Measurements from ENCODE around the gene PCDHGA5.
A peak's percentile ranks its signal among the peaks of the same experiment; 100 is the strongest.
"Not testable (repeated sequence)": the region's sequence is repeated elsewhere in the genome, so short reads cannot be mapped to it uniquely, and the experiment has no call there.

Gene PCDHGA5

DNA sequence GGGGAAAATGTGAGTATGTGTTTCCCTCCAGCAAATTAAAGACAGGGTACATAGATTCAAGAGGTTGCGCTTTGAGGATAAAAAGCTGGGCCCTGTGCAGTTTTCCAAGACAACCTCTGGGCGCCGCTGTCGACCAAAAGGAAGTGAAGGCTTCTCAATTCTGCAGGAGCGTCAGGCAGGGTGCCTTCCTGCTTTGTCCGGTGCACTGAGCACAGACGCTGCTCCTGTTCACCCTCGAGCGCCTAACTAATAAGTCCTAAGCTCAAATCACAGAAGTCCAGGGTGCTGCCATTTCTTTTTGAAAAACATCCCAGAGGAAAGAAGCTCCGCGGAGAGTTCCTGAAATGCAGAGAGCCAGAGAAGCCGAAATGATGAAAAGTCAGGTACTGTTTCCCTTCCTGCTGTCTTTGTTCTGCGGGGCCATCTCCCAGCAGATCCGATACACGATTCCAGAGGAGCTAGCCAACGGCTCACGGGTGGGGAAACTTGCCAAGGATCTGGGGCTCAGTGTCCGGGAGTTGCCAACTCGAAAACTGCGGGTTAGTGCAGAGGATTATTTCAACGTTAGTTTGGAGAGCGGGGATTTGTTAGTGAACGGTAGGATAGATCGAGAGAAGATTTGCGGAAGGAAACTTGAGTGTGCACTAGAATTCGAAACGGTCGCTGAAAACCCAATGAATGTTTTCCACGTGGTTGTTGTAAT, 13.9 kb upstream of the PCDHGA5 start, which contains the start of gene PCDHGB1:
TSS of gene PCDHGB1 (plus strand) at position 183 of the 703 bp plus-strand sequence. CDS start at position 345, 162 bp downstream.
- FAIRE-seq (no peak), DNase-seq (ENCODE audit: insufficient read length, low spot score) (no peak)

DNA sequence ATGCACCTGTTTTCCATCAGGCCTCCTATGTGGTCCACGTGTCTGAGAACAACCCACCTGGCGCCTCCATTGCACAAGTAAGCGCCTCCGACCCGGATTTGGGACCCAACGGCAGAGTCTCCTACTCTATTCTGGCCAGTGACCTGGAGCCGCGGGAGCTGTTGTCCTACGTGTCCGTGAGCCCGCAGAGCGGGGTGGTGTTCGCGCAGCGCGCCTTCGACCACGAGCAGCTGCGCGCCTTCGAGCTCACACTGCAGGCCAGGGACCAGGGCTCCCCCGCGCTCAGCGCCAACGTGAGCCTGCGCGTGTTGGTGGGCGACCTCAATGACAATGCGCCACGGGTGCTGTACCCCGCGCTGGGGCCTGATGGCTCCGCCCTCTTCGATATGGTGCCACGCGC, 12.4 kb upstream of the PCDHGA5 start:
- FAIRE-seq (no peak), DNase-seq (ENCODE audit: insufficient read length, low spot score) (no peak)

DNA sequence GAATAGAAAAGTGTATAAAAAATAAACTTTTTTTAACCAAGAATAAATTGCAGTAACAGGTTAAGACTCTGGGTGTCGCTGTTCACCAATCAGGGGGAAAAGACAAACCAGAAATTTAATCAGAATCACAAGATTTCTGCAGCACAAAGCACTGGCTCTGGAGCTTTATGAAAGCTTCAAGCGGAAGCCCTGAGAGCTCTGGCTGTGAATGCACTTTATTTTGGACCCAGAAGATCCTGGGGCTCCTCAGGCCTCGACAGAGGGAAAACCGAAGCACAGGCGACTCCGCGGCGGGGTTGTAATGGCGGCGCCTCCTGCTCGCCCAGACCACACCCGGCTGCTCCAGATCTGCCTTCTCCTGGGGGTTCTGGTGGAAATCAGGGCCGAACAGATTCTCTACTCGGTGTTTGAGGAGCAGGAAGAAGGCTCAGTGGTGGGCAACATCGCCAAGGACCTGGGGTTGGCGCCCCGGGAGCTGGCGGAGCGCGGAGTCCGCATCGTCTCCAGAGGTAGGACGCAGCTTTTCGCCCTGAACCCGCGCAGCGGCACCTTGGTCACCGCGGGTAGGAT, 9.0 kb upstream of the PCDHGA5 start, which contains the start of gene PCDHGA4:
TSS of gene PCDHGA4 (plus strand) at position 122 of the 570 bp plus-strand sequence. CDS start at position 209, 87 bp downstream.
- FAIRE-seq (no peak), DNase-seq (ENCODE audit: insufficient read length, low spot score) (no peak)

DNA sequence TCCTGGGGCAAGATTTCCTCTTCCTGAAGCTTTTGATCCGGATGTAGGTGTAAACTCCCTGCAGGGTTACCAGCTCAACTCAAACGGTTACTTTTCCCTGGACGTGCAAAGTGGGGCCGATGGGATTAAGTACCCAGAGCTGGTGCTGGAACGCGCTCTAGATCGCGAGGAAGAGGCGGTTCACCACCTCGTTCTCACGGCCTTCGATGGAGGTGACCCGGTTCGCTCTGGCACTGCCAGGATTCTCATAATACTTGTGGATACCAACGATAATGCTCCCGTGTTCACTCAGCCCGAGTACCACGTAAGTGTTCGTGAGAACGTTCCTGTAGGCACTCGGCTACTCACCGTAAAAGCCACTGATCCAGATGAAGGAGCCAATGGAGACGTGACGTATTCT, 8.3 kb upstream of the PCDHGA5 start:
- no peak for FAIRE-seq

DNA sequence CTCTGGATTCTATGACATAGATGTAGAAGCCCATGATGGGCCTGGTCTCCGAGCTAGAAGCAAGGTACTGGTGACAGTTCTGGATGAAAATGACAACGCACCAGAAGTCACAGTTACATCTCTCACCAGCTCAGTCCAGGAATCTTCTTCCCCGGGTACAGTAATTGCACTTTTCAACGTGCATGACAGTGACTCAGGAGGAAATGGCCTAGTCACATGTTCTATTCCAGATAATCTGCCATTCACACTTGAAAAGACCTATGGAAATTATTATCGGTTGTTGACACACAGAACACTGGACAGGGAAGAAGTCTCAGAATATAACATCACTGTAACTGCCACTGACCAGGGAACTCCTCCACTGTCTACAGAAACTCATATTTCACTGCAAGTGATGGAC, 7.8 kb upstream of the PCDHGA5 start:
- FAIRE-seq (no peak), DNase-seq (ENCODE audit: insufficient read length, low spot score) (no peak)

More for the DNA sequence above, 8.3 kb upstream of the PCDHGA5 start:
- DNase-seq (ENCODE audit: insufficient read length, low spot score): no peak

DNA sequence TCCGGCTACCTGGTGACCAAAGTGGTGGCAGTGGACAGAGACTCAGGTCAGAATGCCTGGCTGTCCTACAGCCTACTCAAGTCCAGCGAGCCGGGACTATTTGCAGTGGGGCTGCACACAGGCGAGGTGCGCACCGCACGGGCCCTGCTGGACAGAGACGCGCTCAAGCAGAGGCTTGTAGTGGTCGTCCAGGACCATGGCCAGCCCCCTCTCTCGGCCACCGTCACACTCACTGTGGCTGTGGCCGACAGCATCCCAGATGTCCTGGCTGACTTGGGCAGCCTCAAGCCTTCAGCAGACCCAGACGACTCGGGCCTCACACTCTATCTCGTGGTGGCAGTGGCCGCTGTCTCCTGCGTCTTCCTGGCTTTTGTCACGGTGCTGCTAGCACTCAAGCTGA, 7.0 kb upstream of the PCDHGA5 start:
- FAIRE-seq (no peak), DNase-seq (ENCODE audit: insufficient read length, low spot score) (no peak)

DNA sequence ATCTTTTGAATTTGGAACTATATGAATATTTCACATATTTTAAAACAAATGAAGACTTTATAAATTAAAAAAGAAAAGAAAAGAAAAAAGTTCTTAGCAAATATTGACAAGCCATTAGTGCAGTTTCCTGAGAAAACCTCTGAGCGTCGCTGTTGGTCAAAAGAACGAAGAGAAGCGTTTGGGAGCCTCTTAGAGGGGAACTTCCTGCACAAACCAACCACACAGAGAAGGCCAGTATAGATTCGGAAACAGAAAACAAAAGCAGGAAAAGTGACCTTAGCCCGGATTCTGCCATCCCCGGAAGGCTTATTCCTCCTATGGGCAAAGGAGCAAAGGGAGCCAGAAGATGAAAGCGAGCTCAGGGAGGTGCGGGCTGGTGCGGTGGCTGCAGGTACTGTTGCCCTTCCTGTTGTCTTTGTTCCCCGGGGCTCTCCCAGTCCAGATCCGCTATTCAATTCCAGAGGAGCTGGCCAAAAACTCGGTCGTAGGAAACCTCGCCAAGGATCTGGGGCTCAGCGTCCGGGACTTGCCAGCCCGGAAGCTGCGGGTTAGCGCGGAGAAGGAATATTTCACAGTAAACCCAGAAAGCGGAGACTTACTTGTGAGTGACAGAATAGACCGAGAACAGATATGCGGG, 4.1 kb upstream of the PCDHGA5 start, which contains the start of gene PCDHGB2:
TSS of gene PCDHGB2 (plus strand) at position 205 of the 637 bp plus-strand sequence. CDS start at position 347, 142 bp downstream.
- FAIRE-seq (no peak), DNase-seq (ENCODE audit: insufficient read length, low spot score) (no peak)

DNA sequence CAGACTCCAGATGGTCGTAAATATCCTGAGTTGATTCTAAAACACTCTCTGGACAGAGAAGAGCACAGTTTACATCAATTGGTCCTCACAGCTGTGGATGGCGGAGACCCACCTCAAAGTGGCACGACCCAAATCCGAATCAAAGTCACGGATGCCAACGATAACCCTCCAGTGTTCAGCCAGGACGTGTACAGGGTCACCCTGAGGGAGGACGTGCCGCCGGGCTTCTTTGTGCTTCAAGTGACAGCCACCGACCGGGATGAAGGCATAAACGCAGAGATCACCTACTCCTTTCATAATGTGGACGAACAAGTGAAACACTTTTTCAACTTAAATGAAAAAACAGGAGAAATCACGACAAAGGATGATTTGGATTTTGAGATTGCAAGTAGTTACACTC, 3.3 kb upstream of the PCDHGA5 start:
- FAIRE-seq (no peak), DNase-seq (ENCODE audit: insufficient read length, low spot score) (no peak)

DNA sequence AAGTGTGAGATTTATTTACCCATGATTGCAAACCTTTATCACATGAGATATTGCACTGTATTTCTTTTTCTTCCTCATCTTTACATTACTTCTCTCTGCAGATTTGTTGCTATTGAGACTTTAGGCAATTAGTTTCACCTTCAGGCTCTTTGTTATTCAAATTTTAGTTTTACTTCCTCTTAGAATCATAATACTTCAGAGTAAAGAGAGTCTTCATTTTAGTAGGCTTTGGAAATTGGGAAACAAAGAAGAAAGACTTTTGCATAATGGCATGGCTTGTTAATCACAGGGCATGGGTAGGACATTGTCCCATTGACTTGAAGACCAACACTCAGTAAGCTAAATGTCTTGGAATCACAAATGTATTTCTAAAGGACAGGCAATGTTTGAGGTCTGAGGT, 1.2 kb upstream of the PCDHGA5 start:
- DNase-seq (ENCODE audit: insufficient read length, low spot score) (no peak), FAIRE-seq (no peak)

DNA sequence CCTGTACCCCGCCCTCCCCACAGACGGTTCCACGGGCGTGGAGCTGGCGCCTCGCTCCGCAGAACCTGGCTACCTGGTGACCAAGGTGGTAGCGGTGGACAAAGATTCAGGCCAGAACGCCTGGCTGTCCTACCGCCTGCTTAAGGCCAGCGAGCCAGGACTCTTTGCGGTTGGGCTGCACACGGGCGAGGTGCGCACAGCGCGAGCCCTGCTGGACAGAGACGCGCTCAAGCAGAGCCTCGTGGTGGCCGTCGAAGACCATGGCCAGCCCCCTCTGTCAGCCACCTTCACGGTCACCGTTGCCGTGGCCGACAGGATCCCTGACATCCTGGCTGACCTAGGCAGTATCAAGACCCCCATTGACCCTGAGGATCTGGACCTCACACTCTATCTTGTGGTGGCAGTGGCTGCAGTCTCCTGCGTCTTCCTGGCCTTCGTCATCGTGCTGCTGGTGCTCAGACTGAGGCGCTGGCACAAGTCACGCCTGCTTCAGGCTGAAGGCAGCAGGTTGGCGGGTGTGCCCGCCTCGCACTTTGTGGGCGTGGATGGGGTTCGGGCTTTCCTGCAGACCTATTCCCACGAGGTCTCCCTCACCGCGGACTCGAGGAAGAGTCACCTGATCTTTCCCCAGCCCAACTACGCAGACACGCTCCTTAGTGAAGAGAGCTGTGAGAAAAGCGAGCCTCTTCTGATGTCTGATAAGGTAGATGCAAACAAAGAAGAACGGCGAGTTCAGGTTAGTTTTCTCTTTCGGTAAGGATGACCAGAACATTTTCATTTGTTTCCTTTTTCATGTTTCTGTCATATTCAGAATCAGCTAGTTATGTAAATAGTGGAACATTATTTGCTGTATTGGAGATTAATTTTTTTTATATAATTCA, 2.3 kb downstream of the PCDHGA5 start:
- DNase-seq (ENCODE audit: insufficient read length, low spot score) (no peak), FAIRE-seq (no peak)

DNA sequence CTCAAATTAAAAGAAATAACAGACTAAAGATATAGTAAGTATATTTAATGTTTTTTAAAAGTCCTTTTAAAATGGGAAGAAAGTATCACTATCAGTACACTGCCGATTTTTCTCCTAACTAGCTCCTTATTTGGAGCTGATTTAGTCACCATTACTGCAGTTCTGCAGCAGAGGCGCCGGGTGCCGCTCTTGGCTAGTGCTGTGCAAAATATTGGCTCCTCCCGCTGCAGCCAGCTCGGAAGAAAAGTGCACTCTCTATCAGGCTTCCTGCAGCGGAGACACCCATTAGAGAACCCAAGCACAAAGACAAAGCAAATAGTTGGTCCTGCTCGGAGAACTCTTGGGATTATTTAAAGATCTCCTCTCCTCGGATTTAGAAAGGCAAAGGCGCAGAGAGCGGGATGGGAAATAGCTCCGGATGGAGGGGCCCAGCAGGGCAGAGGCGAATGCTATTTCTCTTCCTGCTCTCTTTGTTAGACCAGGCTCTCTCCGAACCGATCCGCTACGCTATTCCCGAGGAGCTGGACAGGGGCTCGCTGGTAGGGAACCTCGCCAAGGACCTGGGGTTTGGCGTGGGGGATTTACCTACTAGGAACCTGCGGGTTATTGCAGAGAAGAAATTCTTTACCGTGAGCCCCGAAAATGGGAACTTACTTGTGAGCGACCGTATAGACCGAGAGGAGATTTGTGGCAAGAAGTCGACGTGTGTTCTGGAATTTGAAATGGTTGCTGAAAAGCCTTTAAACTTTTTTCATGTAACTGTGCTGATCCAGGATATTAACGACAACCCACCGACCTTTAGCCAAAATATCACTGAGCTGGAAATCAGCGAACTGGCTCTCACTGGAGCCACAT, 6.3 kb downstream of the PCDHGA5 start, which contains the start of gene PCDHGB3:
TSS of gene PCDHGB3 (plus strand) at position 249 of the 855 bp plus-strand sequence. CDS start at position 402, 153 bp downstream.
- FAIRE-seq (no peak), DNase-seq (ENCODE audit: insufficient read length, low spot score) (no peak)

DNA sequence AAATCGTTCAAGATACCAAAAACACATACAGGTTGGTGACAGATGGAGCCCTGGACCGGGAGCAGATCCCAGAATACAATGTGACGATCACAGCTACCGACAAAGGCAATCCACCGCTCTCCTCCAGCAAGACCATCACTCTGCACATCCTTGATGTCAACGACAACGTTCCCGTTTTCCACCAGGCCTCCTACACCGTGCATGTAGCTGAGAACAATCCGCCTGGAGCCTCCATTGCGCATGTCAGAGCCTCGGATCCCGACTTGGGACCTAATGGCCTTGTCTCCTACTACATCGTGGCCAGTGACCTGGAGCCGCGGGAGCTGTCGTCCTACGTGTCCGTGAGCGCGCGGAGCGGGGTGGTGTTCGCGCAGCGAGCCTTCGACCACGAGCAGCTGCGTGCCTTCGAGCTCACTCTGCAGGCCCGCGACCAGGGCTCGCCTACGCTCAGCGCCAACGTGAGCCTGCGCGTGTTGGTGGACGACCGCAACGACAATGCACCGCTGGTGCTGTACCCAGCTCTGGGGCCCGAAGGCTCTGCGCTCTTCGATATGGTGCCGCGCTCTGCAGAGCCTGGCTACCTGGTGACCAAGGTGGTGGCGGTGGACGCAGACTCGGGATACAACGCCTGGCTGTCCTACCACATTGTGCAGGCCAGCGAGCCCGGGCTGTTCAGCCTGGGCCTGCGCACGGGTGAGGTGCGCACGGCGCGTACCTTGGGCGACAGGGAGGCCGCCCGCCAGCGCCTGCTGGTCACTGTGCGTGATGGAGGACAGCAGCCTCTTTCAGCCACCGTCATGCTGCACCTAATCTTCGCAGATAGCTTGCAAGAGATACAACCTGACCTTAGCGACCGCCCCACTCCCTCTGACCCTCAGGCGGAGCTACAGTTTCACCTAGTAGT, 7.9 kb downstream of the PCDHGA5 start:
- DNase-seq (ENCODE audit: insufficient read length, low spot score): no peak

DNA sequence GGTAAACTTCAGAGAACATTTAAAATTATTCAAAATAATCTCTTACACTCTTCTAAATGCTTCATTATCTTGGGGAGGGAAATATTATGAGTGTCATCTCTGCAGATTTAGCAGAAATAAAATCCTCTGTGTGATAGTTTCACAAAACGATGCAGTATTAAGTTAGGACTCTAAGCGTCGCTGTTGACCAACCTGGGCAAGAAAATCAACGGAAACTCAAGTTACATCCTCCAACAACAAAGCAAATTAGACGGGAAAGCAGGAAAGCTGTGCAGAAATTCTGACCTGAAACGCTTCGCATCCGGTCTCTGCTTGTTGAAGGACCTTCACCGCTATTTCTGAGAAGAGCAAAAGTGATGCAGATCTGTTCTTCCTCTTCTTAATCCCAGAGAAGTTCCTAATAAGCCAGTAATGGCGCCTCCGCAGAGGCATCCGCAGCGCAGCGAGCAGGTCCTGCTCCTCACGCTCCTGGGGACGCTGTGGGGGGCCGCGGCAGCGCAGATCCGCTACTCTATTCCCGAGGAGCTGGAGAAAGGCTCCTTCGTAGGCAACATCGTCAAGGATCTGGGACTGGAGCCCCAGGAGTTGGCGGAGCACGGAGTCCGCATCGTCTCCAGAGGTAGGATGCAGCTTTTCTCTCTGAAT, 9.8 kb downstream of the PCDHGA5 start, which contains the start of gene PCDHGA6:
TSS of gene PCDHGA6 (plus strand) at position 219 of the 645 bp plus-strand sequence. CDS start at position 412, 193 bp downstream.
- no peak for FAIRE-seq
- DNase-seq (ENCODE audit: insufficient read length, low spot score): peak; percentile 41

More for the DNA sequence above, 7.9 kb downstream of the PCDHGA5 start:
- no peak for FAIRE-seq

DNA sequence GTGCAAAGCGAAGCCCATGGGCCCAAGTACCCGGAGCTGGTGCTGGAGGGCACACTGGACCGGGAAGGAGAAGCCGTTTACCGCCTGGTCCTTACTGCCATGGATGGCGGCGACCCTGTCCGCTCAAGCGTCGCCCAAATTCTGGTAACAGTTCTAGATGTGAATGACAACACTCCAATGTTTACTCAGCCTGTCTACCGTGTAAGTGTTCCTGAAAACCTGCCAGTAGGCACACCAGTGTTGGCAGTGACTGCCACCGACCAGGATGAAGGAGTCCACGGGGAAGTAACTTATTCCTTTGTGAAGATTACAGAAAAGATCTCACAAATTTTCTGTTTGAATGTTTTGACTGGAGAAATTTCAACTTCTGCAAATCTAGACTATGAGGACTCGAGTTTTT, 10.7 kb downstream of the PCDHGA5 start:
- DNase-seq (ENCODE audit: insufficient read length, low spot score) (no peak), FAIRE-seq (no peak)

DNA sequence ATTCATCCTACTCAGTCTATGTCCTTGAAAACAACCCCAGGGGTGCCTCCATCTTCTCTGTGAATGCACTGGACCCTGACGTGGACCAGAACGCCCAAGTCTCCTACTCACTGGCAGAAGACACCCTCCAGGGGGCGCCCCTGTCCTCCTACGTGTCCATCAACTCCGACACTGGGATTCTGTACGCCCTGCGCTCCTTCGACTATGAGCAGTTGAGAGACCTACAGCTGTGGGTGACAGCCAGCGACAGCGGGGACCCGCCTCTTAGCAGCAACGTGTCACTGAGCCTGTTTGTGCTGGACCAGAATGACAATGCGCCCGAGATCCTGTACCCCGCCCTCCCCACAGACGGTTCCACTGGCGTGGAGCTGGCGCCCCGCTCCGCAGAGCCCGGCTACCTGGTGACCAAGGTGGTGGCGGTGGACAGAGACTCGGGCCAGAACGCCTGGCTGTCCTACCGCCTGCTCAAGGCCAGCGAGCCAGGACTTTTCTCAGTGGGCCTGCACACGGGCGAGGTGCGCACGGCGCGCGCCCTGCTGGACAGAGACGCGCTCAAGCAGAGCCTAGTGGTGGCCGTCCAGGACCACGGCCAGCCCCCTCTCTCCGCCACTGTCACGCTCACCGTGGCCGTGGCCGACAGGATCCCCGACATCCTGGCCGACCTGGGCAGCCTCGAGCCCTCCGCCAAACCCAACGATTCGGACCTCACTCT, 11.6 kb downstream of the PCDHGA5 start:
- FAIRE-seq; DNase-seq (ENCODE audit: insufficient read length, low spot score): not testable (repeated sequence)

DNA sequence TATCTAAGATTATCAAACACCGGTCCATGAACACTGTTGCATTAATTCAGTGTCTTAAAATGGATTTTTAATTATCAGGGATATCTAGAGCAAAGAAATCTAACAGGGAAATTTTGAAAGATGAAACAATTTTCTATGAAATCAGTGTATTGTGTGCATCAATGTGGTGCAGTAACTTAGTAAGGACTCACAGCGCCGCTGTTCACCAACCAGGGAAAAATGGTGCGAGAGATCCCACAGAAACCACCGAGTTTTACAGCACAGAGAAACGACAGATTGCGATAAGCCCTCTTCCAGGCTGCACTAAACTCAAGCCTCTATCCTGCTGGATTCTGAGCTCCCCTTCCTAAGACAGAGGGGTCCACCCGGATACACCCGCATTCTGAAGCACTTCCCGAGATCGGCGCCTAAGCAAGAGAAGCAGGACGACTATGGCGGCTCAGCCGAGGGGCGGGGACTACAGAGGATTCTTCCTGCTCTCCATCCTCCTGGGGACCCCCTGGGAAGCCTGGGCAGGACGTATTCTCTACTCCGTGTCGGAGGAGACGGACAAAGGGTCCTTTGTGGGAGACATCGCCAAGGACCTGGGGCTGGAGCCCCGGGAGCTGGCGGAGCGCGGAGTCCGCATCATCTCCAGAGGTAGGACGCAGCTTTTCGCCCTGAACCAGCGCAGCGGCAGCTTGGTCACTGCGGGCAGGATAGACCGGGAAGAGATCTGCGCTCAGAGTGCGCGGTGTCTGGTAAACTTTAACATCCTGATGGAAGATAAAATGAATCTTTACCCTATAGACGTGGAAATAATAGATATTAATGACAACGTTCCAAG, 18.7 kb downstream of the PCDHGA5 start, which contains the start of gene PCDHGA7:
TSS of gene PCDHGA7 (plus strand) at position 274 of the 826 bp plus-strand sequence. CDS start at position 432, 158 bp downstream.
- FAIRE-seq (no peak), DNase-seq (ENCODE audit: insufficient read length, low spot score) (peak; percentile 14)
